ENCODE measurements around the gene PRDM8. TPM values are rescaled to one million over a fixed set of nuclear protein-coding genes. Genes with fewer than 3 reads are reported as not detected.

PRDM8 gene
- total RNA-seq (2021) (0.09 TPM in 1 of 2 replicates, not detected in the other), Bru-seq, nascent RNA (percentile 12 among the genes with signal in this experiment), BruChase-seq, experiment 1, labeled RNA remaining after a 2-hour chase (percentile 10 among the genes with signal in this experiment), BruChase-seq, experiment 2, labeled RNA remaining after a 6-hour chase (percentile 4 among the genes with signal in this experiment)
- long read RNA-seq, result 0 reads

GRCh38 chr4:80196922-80197573 is at the start of gene PRDM8:
TSS of gene PRDM8 (plus strand) at chr4:80197503. CDS start at chr4:80200081, 2,578 bp downstream.
- Histone ChIP-seq H3K4me1 (ENCODE audit: insufficient read depth, low read length, poor library complexity, severe bottlenecking) (no peaks in the 10 kb centered on the region), H3K27me3 (replicated peaks; ENCODE audit: insufficient read depth, low read depth, low read length, poor library complexity) (peaks cover 12% of the 10 kb centered on the region), H3K36me3 (ENCODE audit: insufficient read depth, low read length, poor library complexity, severe bottlenecking) (no peaks in the 10 kb centered on the region), H3K4me3 (ENCODE audit: low read depth, low read length, poor library complexity, severe bottlenecking) (no peak within 1 kb of the TSS), H3K9me3 (ENCODE audit: low read depth, low read length, poor library complexity, severe bottlenecking) (no peaks in the 10 kb centered on the region), H3K27ac (ENCODE audit: low read depth, low read length, poor library complexity, severe bottlenecking) (no peak within 1 kb of the TSS)
- POLR2A ChIA-PET (ENCODE audit: low non-redundant PET), result no interaction called here
- CTCF ChIA-PET, result no interaction called here
- peak; percentile 26 for DNase-seq (ENCODE audit: low spot score)
- TF ChIP-seq EZH2 (IDR thresholded peaks at IDR 0.05; ENCODE audit: borderline replicate concordance, low read depth, low read length, poor library complexity, severe bottlenecking), result no peak
- TF ChIP-seq, protein P1, sequence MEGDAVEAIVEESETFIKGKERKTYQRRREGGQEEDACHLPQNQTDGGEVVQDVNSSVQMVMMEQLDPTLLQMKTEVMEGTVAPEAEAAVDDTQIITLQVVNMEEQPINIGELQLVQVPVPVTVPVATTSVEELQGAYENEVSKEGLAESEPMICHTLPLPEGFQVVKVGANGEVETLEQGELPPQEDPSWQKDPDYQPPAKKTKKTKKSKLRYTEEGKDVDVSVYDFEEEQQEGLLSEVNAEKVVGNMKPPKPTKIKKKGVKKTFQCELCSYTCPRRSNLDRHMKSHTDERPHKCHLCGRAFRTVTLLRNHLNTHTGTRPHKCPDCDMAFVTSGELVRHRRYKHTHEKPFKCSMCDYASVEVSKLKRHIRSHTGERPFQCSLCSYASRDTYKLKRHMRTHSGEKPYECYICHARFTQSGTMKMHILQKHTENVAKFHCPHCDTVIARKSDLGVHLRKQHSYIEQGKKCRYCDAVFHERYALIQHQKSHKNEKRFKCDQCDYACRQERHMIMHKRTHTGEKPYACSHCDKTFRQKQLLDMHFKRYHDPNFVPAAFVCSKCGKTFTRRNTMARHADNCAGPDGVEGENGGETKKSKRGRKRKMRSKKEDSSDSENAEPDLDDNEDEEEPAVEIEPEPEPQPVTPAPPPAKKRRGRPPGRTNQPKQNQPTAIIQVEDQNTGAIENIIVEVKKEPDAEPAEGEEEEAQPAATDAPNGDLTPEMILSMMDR (conservative IDR thresholded peaks at IDR 0.05; ENCODE audit: low read depth, low read length), result no peak
- intact Hi-C loops (cut with micrococcal nuclease; ENCODE audit: unreplicated experiment), result no loop called here
- BruUV-seq (replicated peaks), result no TSS peak

DNA sequence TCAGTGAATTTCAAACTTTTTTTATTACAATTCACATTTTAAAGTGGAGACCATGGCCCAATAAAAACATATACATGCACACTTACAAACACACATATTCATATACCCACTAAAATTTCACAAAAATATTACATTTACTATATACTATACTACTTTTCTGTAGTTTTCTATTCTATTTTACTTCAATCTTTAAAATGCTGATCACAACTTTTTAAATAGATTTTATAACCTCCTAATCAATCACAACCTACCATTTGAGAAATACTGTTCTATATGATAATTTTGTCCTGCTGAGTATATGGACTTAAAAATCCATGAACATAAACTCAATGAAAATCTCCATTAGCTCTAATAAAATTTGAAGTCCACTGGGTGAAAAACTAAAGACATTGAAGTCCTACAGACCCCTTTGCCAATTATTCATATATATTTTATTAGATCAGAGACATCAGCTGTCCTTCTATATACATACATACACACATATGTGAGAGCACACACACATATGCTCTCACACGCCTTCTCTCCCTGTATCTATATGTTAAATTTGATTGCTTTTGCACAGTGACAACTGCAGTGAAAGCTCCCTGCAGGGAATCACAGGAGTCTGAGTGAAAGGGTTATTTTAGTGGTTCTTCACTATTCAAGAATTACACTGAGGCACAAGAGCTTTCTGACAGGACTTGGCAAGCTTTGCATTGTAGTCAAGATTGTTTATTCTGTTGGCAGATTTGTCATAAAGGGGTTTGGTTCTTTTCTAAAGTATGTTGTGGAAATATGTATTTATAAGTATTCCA is 46.7 kb upstream of the PRDM8 start:
- no peaks in the 10 kb centered on the region for H3K4me1 ChIP-seq (ENCODE audit: insufficient read depth, low read length, poor library complexity, severe bottlenecking)
- no peak overlapping the region for H3K27ac ChIP-seq (ENCODE audit: low read depth, low read length, poor library complexity, severe bottlenecking)
- DNase-seq (ENCODE audit: low spot score), result no peak
- H3K4me3 ChIP-seq (ENCODE audit: low read depth, low read length, poor library complexity, severe bottlenecking), result no peak overlapping the region
- BruUV-seq (replicated peaks), result no TSS peak
- ChIA-PET POLR2A (ENCODE audit: low non-redundant PET) (no interaction called here), CTCF (no interaction called here)
- intact Hi-C loops (cut with micrococcal nuclease; ENCODE audit: unreplicated experiment), result no loop called here
- H3K36me3 ChIP-seq (ENCODE audit: insufficient read depth, low read length, poor library complexity, severe bottlenecking), result no peaks in the 10 kb centered on the region
- no peaks in the 10 kb centered on the region for H3K27me3 ChIP-seq (replicated peaks; ENCODE audit: insufficient read depth, low read depth, low read length, poor library complexity)
- no peaks in the 10 kb centered on the region for H3K9me3 ChIP-seq (ENCODE audit: low read depth, low read length, poor library complexity, severe bottlenecking)
- TF ChIP-seq, protein P1 (conservative IDR thresholded peaks at IDR 0.05; ENCODE audit: low read depth, low read length), result no peak
- TF ChIP-seq EZH2 (IDR thresholded peaks at IDR 0.05; ENCODE audit: borderline replicate concordance, low read depth, low read length, poor library complexity, severe bottlenecking), result no peak

DNA sequence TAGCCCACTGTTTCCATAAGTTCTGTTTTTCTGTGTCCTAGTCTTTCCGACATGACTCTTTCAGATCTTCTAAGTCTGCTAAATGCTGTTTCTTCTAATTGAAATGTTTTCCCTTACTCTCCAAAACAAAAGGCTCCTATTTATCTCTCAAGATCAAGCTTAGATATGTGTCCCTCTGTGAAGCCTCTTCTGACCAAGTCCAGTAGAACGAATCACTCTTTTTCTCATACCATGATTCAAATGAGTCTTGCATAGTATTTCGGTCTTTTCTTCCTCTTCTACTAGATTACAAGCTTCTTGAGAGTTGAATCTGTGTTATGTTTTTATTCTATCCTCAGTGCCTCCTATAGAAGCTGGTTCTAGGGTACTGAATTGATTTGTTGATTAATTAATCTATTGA is 45.3 kb upstream of the PRDM8 start:
- no peaks in the 10 kb centered on the region for H3K4me1 ChIP-seq (ENCODE audit: insufficient read depth, low read length, poor library complexity, severe bottlenecking)
- no peaks in the 10 kb centered on the region for H3K9me3 ChIP-seq (ENCODE audit: low read depth, low read length, poor library complexity, severe bottlenecking)
- no peaks in the 10 kb centered on the region for H3K27me3 ChIP-seq (replicated peaks; ENCODE audit: insufficient read depth, low read depth, low read length, poor library complexity)
- intact Hi-C loops (cut with micrococcal nuclease; ENCODE audit: unreplicated experiment), result no loop called here
- H3K4me3 ChIP-seq (ENCODE audit: low read depth, low read length, poor library complexity, severe bottlenecking), result no peak overlapping the region
- no TSS peak for BruUV-seq (replicated peaks)
- no peak for DNase-seq (ENCODE audit: low spot score)
- no peak overlapping the region for H3K27ac ChIP-seq (ENCODE audit: low read depth, low read length, poor library complexity, severe bottlenecking)
- ChIA-PET POLR2A (ENCODE audit: low non-redundant PET) (no interaction called here), CTCF (no interaction called here)
- TF ChIP-seq, protein P1 (conservative IDR thresholded peaks at IDR 0.05; ENCODE audit: low read depth, low read length), result no peak
- TF ChIP-seq EZH2 (IDR thresholded peaks at IDR 0.05; ENCODE audit: borderline replicate concordance, low read depth, low read length, poor library complexity, severe bottlenecking), result no peak
- no peaks in the 10 kb centered on the region for H3K36me3 ChIP-seq (ENCODE audit: insufficient read depth, low read length, poor library complexity, severe bottlenecking)

Measured in A673 (cell line).